ENCODE data around the gene DRC7. TPM values are rescaled to one million over a fixed set of nuclear protein-coding genes. Genes with fewer than 3 reads are reported as not detected.

DRC7 gene
- total and polyA plus RNA-seq, 4 donors = 0.06 to 1.8 (median 0.08) TPM; not detected in 1

DNA sequence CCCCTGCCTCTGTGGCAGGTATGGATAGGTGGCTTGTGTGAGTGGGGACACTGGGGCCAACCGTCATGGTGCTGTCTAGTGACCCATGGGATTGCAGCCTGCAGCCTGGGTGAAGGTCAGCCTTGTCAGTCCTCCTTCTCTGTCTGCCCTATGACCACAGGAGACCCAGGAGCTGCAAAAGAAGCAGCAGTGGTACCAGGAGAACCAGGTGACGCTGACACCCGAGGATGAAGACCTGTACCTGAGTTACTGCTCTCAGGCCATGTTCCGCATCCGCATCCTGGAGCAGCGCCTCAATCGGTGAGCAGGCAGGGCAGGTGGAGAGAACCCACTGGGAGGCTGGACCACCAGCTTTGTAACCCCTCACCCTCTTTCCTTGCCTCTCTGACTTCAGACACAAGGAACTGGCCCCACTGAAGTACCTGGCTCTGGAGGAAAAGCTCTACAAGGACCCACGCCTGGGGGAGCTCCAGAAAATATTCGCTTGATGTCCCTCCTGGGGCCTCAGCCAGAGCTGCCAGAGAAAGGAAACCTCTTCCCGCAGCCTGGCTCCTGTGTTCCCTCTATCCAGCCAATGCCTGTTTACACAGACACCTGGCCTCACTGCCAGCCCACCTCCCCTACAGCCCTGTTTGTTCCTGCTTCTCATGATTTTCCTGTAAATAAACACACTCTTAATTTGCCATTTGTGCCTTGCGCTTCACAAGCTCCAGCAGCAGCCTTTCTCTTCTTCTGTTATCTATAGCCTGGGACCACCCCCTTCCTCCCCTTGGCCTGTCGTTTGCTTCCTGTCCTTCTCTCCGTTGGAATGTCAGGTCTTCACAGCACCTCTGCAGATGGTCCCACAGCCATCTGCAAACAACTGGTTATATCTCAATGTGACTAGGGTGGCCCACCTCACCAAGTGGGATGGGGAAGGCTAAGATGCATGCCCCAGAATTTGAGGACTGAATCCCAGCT is 36.4 kb downstream of the DRC7 start (continued):
- TF ChIP-seq, protein P1, sequence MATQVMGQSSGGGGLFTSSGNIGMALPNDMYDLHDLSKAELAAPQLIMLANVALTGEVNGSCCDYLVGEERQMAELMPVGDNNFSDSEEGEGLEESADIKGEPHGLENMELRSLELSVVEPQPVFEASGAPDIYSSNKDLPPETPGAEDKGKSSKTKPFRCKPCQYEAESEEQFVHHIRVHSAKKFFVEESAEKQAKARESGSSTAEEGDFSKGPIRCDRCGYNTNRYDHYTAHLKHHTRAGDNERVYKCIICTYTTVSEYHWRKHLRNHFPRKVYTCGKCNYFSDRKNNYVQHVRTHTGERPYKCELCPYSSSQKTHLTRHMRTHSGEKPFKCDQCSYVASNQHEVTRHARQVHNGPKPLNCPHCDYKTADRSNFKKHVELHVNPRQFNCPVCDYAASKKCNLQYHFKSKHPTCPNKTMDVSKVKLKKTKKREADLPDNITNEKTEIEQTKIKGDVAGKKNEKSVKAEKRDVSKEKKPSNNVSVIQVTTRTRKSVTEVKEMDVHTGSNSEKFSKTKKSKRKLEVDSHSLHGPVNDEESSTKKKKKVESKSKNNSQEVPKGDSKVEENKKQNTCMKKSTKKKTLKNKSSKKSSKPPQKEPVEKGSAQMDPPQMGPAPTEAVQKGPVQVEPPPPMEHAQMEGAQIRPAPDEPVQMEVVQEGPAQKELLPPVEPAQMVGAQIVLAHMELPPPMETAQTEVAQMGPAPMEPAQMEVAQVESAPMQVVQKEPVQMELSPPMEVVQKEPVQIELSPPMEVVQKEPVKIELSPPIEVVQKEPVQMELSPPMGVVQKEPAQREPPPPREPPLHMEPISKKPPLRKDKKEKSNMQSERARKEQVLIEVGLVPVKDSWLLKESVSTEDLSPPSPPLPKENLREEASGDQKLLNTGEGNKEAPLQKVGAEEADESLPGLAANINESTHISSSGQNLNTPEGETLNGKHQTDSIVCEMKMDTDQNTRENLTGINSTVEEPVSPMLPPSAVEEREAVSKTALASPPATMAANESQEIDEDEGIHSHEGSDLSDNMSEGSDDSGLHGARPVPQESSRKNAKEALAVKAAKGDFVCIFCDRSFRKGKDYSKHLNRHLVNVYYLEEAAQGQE (IDR thresholded peaks at IDR 0.05) = no peak
- TF ChIP-seq NR2F2 (IDR thresholded peaks at IDR 0.05) (no peak), YY1 (IDR thresholded peaks at IDR 0.05) (no peak), HNF4G (IDR thresholded peaks at IDR 0.05) (no peak), FOXA2 (IDR thresholded peaks at IDR 0.05) (no peak), SP1 (IDR thresholded peaks at IDR 0.05) (no peak), JUND (IDR thresholded peaks at IDR 0.05) (no peak), HNF4A (conservative IDR thresholded peaks at IDR 0.05) (no peak), TAF1 (conservative IDR thresholded peaks at IDR 0.05) (no peak)
- TF ChIP-seq, protein P2, sequence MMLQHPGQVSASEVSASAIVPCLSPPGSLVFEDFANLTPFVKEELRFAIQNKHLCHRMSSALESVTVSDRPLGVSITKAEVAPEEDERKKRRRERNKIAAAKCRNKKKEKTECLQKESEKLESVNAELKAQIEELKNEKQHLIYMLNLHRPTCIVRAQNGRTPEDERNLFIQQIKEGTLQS (IDR thresholded peaks at IDR 0.05) = no peak
- TF ChIP-seq, protein P3, sequence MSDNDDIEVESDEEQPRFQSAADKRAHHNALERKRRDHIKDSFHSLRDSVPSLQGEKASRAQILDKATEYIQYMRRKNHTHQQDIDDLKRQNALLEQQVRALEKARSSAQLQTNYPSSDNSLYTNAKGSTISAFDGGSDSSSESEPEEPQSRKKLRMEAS (IDR thresholded peaks at IDR 0.05) = no peak

DNA sequence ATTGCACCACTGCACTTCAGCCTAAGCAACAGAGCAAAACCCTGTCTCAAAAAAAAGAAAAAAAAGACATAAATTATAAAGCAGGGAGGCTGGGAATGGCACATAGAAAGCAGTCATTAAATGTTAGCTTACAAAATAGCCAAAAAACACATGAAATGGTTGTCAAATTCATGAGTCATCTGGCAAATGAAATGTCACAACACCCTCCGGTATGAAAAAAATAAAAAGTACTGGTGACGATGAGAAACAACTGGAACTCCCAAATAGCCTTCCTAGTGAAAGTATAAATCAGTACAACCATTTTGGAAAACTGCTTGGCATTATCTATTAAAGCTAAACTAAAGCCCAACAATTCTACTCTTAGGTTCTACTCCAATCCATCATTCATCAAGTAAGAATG is 37.4 kb downstream of the DRC7 start:
- Histone ChIP-seq H3K9ac (ENCODE audit: low read depth in 1 of 2, low read length in 2 of 2) (no peak overlapping the region), H3K4me3 (ENCODE audit: low read depth in 1 of 3, low read length in 3 of 3) (no peak overlapping the region), H3K27me3 (ENCODE audit: control insufficient read depth in 4 of 4, insufficient read depth in 4 of 4, low read length in 3 of 4) (no peaks in the 10 kb centered on the region), H3K36me3 (ENCODE audit: control insufficient read depth in 4 of 4, insufficient read depth in 3 of 4, low read depth in 1 of 4, low read length in 3 of 4) (no peaks in the 10 kb centered on the region), H3K27ac (ENCODE audit: low read depth in 1 of 2, low read length in 2 of 2) (no peak overlapping the region), H3K9me3 (ENCODE audit: control insufficient read depth in 4 of 4, low read length in 3 of 4) (no peaks in the 10 kb centered on the region), H3K4me1 (ENCODE audit: control insufficient read depth in 4 of 4, insufficient read depth in 4 of 4, low read length in 3 of 4) (peaks cover 8 to 21% (median 17%) of the 10 kb centered on the region in 4 donors)
- WGBS = 78% methylated on average over 2 of the region's 2 CpGs
- DNase-seq (ENCODE audit: low spot score) = no peak
- TF ChIP-seq, protein P1 (IDR thresholded peaks at IDR 0.05) = no peak
- TF ChIP-seq HNF4G (IDR thresholded peaks at IDR 0.05) = no peak
- TF ChIP-seq NR2F2 (IDR thresholded peaks at IDR 0.05) = no peak
- TF ChIP-seq, protein P4, sequence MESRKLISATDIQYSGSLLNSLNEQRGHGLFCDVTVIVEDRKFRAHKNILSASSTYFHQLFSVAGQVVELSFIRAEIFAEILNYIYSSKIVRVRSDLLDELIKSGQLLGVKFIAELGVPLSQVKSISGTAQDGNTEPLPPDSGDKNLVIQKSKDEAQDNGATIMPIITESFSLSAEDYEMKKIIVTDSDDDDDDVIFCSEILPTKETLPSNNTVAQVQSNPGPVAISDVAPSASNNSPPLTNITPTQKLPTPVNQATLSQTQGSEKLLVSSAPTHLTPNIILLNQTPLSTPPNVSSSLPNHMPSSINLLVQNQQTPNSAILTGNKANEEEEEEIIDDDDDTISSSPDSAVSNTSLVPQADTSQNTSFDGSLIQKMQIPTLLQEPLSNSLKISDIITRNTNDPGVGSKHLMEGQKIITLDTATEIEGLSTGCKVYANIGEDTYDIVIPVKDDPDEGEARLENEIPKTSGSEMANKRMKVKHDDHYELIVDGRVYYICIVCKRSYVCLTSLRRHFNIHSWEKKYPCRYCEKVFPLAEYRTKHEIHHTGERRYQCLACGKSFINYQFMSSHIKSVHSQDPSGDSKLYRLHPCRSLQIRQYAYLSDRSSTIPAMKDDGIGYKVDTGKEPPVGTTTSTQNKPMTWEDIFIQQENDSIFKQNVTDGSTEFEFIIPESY (IDR thresholded peaks at IDR 0.05) = no peak
- no peak for TF ChIP-seq RAD21 (IDR thresholded peaks at IDR 0.05)
- TF ChIP-seq RXRA (IDR thresholded peaks at IDR 0.05) = no peak
- no peak for TF ChIP-seq SP1 (IDR thresholded peaks at IDR 0.05)
- TF ChIP-seq YY1 (IDR thresholded peaks at IDR 0.05) = no peak
- TF ChIP-seq HNF4A (conservative IDR thresholded peaks at IDR 0.05) = no peak
- no peak for TF ChIP-seq FOXA2 (IDR thresholded peaks at IDR 0.05)
- no peak for TF ChIP-seq EGR1 (IDR thresholded peaks at IDR 0.05; ENCODE audit: low read depth in 2 of 2)
- TF ChIP-seq, protein P5, sequence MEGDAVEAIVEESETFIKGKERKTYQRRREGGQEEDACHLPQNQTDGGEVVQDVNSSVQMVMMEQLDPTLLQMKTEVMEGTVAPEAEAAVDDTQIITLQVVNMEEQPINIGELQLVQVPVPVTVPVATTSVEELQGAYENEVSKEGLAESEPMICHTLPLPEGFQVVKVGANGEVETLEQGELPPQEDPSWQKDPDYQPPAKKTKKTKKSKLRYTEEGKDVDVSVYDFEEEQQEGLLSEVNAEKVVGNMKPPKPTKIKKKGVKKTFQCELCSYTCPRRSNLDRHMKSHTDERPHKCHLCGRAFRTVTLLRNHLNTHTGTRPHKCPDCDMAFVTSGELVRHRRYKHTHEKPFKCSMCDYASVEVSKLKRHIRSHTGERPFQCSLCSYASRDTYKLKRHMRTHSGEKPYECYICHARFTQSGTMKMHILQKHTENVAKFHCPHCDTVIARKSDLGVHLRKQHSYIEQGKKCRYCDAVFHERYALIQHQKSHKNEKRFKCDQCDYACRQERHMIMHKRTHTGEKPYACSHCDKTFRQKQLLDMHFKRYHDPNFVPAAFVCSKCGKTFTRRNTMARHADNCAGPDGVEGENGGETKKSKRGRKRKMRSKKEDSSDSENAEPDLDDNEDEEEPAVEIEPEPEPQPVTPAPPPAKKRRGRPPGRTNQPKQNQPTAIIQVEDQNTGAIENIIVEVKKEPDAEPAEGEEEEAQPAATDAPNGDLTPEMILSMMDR (IDR thresholded peaks at IDR 0.05; ENCODE audit: low read depth, low read length, missing input control) = no peak
